Stimulated activated CD8-positive, alpha-beta memory T cell treated with anti-CD3 and anti-CD28 coated beads, Interleukin-15, amount 100 ng/mL, for 24 hours (primary cell): ENCODE results near the gene ATP2B2.
A peak's percentile ranks its signal among the peaks of the same experiment; 100 is the strongest.

Source experiments
- DNase-seq: peaks from one replicate; pipeline ENCODE4 v3.0.0-alpha.2; 2020; ENCODE audit warnings: low read depth

ATP2B2 gene

DNA sequence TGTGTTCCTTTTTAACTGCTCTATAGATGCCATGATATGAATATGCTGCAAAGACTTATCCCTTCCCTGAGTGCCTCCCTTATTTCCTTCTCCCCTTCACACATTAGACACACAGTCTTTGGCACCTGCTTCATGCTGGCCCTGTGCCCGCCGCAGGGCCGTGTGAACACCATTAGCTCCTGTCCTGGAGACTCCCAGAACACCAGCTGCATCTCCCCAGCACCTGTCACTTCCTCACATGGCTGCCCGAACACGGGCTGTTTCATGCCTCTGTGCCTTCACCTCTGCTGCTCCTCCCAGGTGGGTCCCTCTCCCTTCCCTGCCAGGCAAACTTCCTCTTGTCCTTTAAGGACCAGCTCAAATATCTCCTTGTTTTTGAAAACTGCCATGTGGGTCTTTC, 144.0 kb downstream of the ATP2B2 start:
- no peak for DNase-seq

DNA sequence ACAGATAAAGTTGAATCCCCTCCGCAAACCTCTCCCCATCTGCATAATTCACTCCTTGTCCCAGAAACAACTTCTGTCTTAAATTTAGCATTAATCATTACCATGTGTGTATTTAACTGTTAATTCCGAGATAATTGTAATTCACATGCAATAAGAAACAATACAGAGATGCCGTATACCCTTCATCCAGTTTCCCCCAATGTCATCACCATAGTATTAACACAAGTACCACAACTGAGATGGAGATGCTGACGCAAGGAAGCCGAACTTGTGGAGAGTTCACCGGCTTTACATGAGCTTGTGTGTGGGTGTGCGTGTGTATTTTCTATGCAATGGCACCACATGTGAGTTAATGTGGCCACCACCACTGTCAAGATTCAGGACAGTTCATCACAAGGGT, 144.9 kb downstream of the ATP2B2 start:
- no peak for DNase-seq

DNA sequence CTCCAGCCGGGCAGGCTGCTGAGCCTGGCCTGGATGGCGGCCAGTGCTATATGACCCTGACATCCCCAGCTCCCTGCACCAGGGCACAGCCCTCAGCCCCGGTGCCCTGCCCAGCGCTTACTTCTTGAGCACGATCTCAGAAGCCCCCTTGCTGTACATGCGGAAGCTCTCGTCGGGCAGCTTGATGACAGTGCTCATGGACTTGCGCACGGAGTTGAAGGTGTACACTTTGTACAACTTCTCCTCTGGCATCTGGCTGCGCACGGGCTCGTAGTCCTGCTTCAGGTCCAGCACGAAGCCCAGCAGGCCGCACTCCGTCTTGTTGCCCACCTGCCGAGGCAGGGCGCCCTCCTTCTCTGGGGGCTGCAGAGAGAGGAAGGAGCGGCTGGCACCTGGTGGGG, 145.6 kb downstream of the ATP2B2 start:
- no peak for DNase-seq

DNA sequence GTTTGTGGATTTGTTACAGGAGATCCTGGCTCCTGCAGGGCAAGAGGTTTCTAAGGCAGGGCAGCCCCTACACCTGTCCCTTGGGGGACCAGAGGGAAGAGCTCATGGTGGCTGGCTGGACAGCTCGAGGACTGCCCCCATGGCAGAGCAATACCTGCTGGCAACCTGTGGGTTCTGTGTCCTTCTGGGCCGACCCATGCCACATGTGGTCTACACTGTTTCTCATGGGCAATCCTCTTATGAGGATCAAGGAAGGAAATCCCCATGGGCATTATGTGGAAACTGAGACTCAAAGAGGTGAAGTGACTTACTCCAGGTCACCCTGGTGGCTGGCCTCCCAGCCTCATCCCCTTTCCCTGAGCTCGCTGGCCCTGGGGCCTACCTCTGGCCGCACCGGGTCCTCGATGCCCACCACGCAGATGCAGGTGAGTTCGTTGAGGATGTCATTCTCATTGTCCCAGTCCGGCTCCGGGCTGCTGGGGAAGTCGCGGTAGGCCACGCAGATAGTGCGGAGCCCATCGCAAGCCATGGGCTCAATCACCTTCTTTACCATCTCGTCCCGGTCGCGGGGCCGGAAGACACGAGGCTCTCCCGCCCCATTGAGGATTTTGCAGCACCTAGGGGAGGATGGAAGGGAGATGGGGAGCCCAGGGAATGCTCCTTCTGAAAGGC, 146.9 kb downstream of the ATP2B2 start:
- DNase-seq, result no peak

DNA sequence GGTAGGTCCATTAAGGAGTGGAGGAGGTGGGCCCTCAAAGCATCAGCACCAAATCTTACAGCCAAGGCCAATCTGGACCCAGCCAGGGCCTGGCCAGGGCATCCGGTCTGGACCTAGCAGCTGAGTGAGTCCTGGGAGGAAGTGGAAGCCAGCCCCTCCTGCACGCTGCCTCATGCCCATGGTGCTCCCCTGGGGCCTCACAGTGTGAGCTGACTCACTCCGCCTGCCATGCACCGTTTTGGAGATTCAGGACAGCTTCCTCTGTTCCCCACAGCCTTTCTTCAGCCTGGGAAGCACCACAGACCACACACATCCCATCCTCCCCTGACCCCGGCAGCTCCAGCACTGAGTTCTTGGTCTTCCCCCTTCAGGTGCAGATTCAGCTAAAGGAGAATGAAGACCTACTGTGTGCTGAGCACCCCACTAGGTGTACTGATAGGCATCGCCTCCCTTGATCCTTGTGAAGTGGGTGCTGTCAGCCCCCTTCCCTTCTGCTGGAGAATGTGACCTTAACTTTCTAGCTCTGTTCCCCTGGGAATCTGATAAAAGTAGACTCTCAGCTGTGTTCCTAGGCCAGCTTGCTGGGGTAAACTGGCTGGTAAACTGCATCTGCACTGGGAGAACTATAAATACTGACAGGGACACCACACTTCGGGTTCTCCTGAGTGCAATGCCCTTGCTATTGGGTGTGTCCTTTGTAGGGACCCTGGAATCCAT, 147.6 kb downstream of the ATP2B2 start:
- no peak for DNase-seq

DNA sequence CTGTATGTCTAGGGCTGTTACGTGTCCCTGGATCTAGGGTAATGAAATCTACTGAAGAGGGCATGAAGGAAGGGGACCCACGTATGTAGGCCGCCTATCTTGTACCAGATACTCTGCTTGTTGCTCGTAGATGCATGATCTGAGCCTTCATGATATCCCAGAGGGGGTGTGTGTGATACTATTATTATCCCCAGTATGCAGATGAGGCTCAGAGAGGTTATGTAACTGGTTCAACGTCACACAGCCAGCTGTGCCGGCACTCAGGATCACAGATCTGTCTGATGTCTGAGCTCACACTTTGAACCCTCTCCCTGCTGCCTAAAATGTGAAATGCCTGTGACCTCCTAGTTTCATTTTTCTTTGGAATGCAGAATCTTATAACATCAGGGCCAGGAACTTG, 148.3 kb downstream of the ATP2B2 start:
- no peak for DNase-seq

DNA sequence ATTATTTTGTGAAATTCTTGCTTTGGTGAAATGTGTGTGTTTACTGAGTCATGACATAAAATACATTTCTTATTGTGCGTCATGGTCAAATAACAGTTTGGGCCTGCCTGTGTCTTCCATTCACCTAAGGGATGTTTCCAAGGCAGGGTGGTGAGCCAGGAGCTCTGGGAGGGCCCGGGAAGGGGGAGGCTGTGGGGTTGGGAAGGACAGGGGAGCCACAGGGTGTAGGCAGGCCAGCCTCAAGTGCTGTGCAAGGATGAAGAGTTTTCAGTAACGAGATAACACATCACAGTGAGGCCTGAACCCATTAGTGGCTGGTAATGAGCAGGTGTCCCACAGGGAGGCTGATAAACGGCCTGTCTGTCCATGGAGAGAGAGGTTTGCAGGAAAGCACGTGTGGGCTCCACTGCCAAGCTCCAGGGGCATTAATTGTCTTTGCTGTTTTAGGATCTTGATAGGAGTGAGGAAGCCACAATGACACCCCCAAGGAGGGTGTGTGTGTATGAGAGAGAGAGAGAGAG, 148.9 kb downstream of the ATP2B2 start:
- no peak for DNase-seq

DNA sequence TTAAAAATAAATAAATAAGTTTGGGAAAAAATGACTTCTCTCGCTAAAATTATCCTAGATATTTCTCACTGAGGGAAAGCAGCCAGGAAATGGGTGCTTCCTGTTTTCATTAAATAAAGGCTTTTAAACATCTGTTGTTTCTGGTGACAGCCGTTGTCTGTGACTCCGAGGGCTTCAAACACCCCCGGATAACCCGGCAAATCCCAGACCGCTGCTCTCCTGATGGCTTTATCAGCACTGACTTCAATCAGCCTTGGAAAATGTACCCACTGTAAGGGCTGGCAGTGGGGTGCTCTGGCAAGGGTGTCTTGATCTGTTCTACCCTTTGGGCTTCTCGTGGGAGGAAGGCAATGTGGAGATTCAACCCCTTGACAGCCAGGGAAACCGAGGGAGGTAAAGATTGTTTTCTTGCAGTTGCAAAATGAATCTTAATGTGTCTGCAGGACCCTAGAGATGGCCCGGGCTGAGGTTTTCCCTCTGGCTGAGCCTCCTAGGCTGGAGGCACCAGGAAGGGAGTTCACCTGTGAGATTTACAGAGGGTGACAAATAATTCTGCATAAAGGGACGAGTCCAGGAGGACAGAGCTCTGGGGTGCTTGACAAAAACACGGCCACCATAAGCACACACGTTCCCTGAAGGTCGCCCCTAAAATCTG, 150.9 kb downstream of the ATP2B2 start:
- DNase-seq, result no peak

DNA sequence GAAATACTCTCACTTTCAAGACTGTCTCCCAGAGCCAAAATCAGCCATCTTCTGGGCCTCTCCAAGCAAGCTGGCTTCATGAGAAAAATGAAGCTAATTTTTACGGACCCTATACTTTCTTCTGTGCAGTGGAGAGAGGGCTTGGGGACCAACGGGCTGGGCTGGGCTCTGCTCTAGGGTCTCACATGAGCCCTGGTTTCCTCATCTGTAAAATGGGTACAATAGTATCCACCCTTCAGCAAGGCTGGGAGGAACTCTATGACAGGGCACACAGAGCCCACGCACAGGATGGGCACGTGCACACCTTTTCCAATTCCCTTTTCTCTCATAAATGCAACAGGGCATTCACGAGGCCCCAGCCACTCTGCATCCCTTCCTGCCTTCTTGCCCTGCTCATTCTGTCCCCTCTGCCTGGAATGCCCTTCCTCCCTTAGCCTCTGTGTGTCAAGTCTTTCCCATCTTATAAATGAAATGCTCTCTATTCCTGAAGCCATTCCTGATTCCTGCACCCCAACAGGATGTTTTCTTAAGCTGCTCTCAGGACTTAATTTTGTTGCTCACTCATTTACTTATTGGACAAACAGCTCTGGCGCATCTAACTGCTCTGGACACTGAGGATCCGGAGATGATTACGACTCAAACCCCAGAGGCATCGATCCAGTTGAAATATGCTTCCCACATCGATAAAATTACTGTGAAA, 151.6 kb downstream of the ATP2B2 start:
- DNase-seq, result no peak

DNA sequence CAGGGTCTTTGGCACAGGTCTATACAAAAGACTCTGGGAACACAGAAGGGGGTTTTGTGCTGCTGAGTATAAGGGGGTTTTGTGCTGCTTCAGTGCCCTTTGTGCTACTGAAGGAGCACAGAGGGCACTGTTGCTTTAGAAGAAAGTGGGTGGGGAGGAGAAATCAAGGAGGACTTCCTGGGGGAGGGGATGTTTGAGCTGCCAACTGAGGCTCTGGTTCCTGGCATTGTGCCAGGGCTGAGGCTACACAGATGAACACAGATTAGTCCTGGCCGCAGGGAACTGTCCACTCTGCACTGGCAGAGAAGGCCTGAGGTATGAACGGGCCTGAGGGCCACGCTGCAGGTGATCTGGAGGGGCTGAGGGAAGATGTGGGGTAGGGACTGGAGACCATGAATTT, 152.2 kb downstream of the ATP2B2 start:
- no peak for DNase-seq

DNA sequence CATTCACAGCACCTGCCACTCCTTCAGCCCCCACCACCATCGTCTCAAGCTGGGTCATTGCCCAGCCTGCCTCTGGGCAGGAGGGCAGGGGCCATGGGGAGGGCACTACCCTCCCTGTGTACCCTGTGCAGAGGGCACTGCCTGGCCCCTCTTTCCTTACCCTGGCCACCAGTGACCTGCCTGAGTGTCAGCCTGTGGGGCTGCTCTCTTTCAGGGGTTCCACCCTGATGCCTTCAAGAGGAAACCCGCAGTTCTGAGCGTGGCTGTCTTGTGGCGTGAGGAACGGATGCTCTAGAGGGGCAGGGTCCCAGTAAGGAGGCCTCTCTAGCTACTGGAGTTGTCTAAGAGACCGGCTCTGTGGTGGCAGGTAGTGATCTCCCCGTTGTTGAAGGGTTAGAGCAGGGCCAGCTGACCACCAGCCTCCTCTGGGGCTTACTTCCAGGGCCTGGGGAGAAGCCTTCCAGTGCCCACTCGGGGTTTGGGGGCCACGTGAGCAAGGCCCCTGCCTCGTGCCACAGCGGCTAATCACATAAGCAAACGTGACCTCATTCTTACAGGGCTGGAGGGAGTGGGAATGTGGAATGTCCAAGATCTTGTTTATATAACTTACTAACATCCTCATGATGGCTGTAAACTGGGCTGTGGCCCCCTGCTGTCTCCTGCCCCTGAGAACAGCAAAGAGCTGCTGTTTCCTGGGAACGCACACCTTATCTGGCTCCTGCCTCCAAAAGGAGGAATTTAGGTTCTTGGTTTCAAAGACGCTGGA, 153.1 kb downstream of the ATP2B2 start:
- no peak for DNase-seq

DNA sequence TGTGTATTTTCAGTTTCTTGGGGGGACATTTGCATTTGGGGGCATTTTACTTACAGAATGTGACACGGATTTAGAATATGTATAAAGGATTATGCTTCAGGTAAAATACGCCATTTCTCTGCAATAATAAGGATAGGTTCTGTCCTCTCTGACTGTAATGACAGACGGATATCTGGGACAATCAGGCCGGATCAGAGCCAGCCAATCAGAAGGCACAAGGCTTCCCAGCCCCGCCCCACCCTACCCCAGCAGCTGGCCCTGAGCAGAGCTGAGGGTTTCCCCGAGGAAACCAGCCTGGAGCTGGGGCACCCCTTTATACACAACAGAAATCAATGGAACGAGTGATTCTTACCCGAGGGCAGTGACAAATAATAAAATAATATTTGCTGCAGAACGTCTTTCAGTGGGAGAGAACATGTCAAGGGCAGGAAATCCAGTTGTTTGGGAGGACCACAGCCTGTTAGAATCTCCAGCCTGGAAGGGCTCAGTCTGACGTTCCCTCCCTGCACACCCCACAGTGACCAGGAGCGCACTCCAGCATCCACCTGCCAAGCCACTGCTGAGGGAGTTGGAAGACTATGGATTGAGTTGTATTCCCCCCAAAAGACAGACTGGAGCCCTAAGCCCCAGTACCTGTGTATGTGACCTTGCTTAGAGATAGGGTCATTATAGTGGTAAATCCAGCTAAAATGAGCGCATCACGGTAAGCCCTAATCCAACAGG, 154.2 kb downstream of the ATP2B2 start:
- DNase-seq, result no peak

DNA sequence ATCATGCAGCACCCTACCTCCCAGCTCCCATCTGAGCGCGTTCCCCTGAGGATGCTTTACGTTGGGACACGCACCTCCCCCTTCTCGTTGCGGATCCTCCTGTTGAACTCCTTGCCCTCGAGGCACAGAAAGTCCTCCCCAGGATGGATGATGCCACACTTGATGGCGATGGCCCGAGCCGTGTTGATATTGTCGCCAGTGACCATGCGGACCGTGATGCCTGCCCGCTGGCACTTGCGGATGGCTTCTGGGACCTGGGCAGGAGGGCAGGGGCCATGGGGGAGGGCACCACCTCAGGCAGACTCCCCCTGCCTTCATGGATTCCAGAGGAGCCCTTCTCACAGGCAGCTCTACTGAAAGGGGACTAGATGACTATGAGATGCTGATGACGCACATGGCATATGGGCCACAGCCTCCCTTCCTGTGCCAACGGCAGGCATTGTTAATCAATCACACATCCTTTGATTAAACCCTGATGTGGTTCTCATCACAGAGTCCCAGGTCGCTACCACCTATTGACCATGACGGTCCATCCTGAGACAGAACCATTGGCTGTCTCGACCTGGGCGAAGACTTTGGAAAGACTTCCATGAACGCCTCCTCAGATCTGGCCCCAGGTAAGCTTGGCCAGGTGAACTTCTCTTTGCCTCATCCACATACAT, 154.9 kb downstream of the ATP2B2 start:
- no peak for DNase-seq

DNA sequence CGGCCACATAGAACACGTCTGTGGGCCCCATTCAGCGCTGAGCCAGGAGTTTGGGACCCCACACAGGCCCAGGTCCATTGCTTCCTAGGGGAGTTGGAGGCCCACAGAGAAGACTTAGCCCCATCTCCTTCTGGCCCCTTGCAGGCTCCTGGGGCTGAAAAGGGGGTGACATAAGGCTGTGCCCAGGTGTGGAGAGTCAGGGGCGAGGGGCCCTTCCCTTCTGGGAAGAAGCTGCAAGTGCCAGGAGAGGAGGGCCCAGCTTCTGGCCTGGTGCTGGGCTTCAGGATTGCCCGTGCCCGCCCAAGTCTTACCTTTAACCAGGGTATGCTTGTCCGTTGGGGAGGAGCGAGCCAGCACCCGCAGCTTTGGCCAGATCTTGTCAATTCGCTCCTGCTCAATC, 155.6 kb downstream of the ATP2B2 start:
- no peak for DNase-seq

DNA sequence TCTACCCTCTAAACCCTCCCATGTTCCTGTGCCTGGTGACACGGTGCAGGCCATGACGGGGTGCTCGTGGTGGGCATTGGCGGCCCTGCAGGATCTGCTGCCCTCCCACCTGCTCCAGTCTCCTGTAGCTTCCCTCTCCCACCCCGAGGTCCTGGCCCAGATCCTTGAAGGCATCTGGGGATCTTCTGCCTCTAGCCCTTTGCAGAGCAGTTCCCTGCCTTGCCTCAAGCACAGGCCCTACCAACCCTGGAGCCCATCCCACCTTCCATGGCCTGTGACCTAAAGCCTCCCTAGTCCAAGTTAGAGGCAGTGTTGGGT, 157.0 kb downstream of the ATP2B2 start:
- no peak for DNase-seq

DNA sequence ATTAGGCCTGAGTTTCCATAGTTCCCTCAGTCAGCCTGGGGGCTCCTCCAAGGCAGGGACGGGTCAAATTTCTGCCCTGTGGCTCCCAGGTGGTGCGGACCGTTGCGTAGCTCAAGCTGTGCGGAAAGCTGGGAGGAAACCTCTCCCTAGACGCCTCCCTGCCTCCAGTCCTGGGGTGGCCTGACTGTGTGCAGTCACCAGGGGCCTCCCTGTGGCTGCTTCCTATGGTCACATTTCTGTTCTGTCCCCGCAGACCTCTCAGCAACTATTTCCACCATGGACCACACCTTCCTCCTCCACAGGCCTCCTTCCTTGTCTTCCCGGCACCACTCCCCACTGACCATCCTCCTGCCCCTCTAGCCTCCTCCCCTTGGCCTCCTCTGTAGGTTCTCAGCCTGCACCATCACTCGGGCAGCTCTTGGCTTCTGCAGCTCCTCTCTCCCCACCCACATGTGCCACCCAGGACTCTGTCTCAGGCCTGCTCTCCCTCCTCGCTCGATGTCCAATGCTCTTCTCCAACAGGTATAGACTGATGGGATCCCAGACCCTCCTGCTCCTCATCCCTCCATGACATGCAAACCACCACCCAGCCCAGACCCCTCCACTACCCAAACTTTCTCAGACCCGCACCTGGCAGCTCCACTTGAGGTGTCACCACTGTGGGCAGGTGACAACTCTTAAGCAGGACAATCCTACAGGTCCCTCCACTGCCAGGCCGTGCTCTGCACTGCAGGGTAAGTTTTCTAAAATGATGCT, 157.6 kb downstream of the ATP2B2 start:
- DNase-seq, result no peak

DNA sequence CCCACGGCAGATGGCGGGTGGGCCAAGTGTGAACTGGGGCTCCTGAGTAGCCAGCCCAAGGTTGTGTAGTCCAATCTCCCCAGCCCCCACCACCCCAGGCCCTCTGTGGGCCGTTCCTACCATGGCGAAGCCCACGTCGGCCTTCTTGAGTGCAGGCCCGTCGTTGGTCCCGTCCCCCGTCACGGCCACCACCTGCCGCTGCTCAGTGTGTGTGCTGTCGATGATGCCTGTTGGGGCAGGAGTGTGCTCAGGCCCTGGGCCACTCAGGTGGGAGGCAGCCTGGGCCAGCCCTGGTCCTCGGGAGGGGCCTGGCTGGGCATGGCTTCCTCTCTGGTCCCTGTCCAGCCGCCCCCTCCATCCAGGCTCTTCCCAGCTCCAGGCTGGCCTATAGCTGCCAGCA, 159.5 kb downstream of the ATP2B2 start:
- no peak for DNase-seq

DNA sequence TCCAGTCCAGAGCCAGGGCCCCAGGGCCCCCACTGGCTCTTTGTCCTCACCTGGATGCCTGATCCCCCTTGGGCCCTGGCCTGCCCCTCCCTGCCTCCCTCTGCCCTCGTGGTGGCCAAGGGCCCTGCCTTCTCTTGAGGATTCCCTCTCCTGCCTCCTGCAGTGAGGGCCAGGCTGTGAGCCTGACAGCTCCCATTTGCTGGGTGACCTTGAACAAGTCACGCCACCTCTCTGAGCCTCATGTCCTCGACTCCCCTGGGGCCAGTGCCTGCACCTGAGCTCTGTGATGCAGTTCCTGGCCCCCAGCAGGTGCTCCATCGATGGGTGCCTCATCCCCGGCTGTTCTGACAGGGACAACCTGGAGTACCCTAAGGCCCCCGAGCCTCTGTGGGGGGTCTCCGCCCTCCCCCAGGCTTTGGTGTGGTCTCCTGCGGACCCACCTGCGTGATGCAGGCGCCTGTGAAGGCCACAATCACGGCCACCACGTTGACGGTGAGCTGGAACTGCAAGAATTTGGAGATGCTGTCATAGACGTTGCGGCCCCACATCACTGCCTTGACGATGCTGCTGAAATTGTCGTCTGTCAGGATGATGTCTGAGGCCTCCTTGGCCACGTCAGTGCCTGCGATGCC, 160.3 kb downstream of the ATP2B2 start:
- no peak for DNase-seq

DNA sequence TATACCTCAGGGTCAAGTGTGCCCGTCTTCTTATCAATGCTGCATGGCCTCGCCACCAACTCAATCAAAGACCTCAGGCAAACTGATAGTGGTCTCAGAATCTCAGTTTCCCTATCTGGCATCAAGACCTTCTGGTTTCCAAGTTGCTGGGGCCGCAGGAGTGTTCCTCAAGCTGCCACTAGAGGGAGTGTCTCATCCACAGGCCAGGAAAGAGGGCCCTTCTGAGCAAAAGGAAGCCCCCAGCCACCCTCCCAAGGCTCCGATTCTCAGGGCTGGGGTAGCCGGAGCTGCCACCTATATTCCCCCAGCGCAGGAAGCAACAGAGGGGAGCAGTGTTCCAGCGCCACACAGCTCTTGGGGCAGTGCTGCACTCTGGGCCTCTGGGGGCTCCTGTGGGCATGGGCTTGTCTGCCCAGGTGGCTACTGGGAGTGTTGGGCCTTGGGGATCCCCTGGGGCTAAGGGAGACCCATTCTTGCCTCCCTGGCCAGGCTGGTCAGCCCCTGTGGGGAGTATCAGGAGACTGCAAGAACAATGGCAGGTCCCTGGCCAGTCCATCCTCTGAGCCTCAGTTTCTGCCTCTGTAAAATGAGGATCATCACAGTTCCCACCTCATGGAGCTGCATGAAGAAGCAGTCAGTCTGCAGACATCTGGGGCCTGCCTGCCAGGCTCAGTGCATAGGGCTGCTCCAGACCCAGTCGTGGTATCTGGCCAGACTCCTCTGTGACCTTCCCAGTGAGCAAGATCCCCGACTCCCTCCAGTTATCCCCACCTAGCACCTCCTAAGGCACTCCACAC, 161.0 kb downstream of the ATP2B2 start:
- DNase-seq, result peak; percentile 23
